Activated T-cell treated with anti-CD3 and anti-CD28 coated beads, Interleukin-2, amount 50 U/mL, for 1 hour (primary cell): ENCODE results near the gene TEX19.
A peak's percentile ranks its signal among the peaks of the same experiment; 100 is the strongest.
"Not testable (repeated sequence)": the region's sequence is repeated elsewhere in the genome, so short reads cannot be mapped to it uniquely, and the experiment has no call there.

ENCODE experiments used
- DNase-seq: peaks from one replicate; pipeline ENCODE4 v3.0.0-alpha.2; 2020

The TEX19 gene

DNA sequence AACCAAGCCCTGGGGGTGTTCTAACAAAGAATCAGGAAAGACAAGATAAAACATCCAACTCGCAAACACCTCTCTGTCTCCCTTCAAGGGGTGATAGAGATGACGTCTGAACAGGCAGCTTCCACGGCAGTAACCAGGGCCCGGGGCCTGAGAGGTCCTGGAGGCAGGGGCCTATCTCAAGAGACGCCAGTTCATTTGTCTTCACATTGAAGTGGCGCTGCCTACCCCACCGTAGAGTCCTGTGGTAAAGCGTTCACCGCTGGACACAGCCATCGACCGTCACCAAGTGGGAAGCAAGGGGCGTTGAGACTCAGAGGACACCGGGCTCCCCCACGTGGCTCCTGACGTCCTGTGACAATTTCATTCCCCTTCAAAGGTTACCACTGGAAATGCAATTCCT is 33.9 kb downstream of the TEX19 start:
- no peak for DNase-seq

DNA sequence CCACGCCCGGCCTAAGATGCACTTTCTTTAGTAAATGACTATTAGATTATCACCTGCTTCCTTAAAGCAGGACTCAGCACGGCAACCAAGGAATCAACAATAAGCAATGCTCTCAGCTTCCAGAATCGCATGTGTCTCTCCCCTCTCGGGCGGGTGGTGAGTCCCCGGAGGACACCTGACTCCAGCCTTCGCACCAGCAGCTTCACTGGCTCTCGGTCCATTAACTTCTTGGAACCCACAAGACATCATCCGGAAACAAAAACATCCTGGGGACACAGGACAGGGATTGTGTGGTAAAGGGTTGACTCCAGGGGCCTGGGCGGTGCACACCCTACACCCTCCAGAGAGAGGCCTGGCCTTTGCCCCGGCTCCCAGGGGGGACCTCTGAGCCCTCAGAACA is 35.2 kb downstream of the TEX19 start:
- DNase-seq = no peak

DNA sequence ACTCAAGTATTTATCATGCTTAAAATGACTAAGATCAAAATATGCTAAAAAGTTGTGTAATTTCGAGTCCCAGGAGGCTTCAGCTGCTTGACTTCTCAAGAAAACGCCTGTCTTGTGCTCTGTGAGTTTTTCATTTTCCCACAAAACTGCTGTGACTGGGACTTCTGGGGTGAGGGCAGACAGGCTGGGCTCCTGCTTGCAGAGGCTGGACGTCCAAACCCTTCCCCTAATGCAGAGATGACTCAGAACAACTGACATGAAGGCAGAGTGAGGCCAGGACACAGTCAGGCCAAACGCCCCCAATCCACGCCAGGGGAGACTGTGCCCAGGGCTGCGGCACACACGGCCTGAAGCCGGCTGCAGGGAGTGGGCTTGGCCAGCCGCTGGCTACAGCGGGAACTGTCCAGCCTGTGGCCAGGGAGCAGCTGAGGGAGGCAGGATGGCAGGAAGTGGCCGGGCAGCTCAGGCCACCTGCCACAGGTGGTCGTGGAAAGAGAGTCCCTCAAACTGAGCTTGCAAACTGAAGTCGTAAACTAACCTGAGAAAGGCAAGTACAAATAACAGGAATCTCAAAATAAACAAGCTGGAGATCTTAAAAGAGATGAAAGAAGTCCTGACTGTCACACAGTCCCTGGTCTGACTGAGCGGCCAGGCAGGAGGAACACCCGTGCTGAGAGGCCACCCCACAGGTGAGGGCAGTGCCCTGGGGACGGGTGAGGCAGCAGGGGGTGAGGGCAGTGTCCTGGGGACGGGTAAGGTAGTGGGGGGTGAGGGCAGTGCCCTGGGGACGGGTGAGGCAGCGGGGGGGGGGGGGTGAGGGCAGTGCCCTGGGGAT is 37.8 kb downstream of the TEX19 start:
- DNase-seq = no peak

DNA sequence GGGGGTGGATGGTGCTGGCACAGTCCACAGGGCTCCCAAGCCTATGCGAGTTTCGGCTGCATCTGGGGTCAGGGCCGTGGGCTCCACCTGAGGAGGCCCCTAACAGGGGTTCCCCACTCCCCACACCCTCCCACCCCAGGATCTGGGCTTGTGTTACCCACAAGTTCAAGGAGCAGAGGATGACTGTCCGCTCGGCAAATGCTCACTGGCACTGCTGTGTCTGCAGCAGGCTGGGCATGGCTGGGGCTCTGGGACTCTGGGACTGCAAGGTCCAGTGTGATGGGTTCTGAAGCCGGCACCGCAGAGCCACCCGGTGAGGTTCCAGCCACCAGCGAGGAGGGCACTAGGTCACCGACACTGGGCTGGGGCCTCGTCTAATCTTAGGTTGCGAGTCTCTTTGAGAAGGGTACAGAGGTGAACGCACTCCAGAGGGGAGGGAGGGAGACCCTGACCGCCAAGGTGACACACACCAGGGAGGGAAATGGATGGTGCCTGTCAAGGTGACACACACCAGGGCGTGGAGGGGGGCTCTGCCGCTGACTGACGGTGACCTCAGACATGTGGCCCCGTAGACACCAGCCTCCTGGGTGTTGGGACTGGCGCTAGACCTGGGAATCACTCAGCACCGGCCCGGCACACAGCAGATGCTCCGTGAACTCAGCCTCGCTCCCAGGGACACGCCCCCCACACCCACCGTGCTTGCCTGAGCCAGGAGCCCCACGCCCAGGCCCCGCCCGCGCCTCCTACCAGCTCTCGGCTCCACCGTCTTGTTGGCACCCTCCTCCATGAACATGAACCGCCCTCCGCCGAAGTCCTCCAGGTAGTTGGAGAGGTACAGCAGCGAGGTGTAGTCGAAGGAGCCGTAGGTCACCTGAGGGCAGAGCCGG is 38.6 kb downstream of the TEX19 start:
- no peak for DNase-seq

DNA sequence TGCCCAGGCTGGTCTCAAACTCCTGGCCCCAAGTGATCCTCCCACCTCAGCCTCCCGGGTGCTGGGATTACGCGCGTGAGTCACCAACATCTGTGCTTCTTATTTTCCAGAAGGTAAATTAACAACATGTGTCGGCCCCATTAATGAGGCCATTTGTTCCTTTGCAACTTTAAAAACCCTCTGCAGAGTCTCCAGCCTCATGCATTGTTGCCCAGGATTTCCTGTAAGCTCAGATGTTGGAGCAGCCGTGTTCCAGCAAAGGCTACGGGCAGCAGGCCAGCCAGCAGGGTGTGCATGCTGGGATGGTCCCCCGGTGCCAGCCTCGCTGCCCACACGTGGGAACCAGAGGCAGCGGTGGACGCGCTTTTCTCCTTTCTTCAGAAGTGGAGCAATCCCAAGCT is 40.0 kb downstream of the TEX19 start:
- no peak for DNase-seq

DNA sequence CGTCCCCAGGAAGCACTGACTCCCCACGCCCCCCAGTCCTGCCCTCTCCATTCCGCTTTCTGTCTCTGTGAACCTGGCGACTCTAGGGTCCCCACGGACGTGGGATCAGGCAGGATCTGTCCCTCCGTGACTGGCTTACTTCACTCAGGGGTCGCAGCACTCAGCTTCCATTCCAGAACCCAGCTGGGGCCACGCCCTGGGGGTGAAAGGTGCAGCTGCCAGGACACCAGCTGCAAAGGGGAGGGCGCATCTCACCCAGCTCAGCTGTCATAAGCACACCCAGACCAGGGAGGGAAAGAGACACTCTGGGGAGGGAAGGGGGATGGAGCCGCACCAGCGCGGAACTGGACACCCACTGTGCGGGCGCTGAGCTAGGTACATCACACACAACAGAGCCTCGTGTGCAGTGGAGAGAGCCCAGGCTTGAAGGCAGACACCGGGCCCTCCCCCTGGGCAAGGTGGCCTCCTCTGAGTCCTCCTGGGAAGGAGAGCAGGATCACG is 40.6 kb downstream of the TEX19 start:
- no peak for DNase-seq

DNA sequence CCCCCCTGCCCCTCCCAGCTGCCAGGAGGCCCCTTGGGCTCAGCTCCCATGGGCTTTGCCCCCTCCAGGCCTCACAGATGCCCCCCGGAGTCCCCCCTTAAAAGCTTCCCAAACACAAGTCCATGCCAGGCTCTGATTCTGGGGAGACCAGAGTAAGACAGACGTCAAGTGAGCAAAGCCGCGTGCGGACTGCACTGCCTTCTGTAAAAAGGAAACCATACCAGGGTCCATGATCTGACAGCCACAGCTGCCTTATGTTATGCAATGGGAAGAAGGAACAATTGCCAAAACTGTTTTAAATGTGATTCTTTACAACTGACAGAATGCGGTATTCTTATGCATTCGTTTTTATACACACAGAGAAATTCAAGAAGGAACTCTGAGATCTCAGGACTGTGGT is 41.2 kb downstream of the TEX19 start:
- DNase-seq = no peak

DNA sequence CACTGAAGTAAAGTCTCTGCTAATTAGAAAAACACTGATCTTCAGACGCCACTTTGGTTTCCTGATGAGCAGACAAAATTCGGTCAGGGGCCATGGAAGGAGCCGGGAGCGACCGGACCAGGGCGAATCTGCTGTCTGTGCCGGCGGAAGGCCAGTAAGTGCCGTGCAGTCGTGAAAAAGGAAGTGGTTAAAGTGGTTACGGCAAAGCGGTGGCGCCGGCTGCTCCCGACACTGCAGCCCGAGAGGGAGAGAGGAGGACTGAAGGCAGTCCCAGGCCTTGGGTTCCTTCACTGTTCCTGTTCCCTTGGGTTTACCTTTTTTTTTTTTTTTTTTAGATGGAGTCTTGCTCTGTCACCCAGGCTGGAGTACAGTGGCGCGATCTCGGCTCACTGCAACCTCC is 41.8 kb downstream of the TEX19 start:
- peak; percentile 44 for DNase-seq

DNA sequence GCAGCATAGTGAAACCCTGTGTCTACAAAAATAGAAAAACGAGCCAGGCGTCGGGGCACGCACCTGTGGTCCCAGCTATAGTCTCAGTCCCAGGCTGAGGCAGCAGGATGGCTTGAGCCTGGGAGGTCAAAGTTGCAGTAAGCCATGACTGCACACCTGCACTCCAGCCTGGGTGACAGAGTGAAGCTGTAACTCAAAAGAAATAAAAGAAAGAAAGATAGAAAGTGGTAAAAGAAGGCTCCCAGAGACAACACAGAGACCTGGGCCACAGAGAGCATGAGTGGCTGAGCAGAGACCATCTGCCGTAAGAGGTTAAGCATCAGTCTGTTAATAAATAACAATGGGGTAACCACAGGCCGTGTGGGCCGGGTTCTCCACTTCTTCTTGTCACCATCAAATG is 43.8 kb downstream of the TEX19 start:
- no peak for DNase-seq

DNA sequence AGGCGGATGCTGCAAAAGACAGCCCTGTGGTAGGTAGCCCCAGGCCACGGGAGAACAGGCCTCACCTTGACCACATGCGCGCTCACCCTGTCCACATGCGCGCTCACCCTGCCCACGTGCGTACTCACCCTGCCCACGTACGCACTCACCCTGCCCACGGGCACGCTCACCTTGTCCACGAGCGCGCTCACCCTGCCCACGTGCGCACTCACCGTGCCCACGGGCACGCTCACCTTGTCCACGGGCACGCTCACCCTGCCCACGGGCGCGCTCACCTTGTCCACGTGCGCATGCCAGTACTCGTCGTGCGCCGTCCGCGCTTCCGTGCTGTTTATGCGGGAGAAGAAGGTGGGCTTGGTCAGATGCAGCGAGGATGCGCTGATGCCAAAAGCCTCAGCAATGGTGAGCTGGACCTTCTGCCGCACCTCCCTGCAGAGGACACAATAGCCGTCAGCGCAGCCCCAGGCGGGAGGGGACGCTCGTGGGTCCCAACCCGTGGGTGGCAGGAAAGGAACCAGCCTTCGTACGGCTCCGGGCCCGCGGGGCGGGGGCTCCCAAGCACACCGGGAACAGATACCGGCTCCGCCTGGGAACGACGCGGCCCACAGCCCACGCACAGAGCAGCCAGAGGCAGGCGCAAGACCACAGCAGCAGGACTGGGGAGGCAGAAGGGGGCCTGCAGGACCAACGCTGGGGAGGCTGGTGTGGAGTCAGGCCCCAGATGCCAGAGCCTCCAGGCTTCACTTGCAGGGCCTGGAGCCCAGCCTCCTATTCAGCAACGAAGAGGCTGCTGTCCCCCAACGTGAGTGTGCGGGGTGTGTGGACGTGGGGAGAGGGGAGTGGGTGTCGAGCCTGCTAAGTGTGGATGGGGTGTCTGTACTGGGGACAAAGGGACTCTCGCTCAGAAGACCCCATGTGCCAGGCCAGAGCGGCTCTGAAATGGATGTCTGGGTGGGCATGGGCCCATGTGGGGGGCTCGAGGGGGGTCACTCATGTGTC is 44.9 kb downstream of the TEX19 start:
- no peak for DNase-seq

DNA sequence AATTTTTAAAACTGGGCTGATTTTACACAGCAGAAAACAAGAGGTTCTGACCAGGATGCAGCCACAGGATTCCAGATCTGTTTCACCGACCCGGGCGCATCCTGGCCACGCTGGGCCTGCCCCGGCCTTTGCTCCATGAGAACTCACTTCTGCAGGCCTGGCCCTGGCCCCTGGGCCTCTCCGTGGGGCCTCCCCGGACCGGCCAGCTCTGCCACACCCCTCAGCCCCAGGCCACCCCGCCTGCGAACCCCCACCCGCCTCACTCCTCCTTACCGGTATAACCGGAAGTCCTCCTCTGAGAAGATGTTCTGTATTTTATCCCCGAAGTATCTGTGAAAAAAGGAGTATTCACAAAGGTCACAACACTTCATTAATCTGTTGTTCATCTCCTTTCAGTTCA is 46.0 kb downstream of the TEX19 start:
- no peak for DNase-seq

DNA sequence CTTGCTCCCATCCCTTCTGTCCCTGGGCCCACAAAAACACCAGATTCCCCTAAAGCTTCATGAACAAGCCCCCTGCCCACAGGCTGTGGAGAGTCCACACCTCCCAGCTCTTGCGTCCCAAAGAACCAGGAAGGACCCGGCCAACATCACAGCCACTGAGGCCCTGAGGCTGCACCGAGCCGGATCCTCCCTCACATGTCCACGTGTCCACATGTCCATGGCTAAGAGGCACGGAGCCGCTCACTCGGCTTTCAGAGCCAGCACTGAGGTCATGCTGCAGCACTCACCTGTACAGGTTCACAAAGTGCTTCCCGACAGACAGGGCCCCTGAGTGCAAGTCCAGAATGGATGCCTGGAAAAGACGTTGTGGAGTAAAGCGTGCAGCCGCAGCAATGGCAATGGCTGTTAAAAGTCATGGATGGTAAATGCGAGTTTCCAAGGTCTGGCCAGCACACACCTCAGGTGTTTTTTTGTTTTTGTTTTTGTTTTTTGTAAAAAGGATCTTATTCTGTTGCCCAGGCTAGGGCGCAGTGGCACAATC is 47.2 kb downstream of the TEX19 start:
- DNase-seq = no peak

DNA sequence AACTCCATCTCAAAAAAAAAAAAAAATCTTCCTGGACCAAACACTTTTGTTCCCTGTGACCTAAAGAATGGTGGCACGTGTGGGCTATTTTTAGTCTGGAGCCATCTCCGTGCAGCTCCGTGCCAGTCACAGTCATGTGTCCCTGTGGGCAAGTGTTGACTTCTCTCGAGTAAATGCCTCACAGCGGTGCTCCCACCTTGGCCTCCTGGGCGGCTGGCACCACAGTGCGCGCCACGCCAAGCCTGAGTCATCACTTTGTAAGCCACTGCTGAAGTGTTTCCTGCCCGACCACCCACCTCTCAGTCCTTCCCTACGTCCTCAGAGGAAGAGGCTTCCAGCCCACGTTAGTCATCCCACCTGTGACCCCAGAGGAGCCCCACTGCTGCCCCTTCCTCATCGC is 48.2 kb downstream of the TEX19 start:
- DNase-seq = no peak

DNA sequence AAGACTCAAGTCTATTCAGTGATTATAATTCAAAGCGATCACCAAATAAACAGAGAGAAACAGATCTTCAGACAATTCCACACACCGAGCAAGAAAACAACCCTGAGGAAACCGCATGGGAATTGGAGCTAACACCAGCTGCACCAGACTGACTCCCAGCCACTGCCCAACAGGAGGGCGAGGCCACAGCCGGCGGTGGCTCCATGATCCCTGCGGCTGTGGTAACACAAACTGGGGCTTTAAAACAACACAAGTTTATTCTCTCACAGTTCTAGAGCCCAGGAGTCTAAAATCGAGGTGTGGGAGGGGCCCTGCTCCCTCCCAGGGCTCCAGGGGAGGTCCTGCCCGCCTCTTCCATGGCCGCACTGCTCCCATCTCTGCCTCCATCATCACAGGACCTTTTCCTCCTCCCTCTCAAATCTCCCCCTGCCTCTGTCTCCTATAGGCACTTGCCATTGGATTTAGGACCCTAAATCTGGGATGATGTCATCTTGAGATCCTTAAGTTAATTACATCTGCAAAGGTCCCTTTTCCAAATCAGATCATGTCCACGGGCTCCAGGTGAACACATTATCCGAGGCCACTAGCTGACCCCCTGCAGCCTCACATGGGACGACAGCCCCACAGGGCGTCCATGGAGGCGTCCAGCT is 49.4 kb downstream of the TEX19 start:
- no peak for DNase-seq

DNA sequence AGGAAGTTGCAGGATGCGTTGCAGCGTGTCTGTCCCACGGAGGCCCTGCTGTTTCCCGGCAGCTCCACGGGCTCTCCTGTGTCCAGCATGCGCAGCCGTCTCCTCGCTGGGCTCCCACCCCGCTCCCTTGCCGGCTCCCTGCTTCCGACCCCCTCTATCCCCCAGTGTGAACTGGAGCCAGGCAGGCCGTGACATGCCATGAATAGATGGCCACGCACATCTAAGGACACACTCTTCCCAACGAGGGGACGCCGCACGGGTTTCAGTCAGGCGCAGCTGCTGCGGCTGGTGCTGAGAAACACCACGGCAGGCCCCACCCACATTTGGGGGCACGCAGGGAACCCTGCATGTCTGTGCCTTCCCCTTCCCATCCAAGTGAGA is 49.9 kb downstream of the TEX19 start:
- no peak for DNase-seq

DNA sequence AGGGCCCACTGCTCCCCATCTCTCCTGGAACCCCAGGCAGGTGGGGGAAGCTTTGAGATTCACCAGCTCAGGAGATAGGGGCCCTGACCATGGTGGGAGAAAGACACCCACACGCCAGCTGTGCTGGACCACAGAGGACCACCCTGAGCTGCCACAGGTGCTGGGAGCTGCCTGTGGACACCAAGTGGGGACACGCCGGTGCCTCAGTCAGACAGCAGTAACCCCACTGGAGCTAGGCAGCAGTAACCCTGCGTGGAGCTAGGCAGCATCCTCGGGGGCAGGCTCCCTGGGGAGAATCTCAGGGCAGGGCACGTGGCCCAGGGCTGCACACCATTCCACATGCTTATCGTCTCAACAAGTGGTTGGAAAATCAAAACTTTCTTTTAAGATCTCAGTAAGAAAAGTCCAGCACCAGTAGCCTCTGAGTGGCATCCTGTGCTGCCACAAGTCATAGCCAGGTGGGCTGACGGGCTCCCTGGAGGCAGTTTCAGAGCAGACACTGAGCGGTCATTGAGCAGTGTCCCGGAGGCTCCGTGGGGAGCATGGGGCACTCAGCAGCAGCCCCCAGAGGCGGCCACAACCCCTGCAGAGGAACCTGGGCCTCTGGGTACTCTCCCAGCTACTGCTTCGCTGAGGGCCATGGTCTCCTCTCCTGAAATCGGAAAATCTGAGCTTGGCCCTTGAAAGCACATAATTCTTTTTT is 51.1 kb downstream of the TEX19 start:
- no peak for DNase-seq

DNA sequence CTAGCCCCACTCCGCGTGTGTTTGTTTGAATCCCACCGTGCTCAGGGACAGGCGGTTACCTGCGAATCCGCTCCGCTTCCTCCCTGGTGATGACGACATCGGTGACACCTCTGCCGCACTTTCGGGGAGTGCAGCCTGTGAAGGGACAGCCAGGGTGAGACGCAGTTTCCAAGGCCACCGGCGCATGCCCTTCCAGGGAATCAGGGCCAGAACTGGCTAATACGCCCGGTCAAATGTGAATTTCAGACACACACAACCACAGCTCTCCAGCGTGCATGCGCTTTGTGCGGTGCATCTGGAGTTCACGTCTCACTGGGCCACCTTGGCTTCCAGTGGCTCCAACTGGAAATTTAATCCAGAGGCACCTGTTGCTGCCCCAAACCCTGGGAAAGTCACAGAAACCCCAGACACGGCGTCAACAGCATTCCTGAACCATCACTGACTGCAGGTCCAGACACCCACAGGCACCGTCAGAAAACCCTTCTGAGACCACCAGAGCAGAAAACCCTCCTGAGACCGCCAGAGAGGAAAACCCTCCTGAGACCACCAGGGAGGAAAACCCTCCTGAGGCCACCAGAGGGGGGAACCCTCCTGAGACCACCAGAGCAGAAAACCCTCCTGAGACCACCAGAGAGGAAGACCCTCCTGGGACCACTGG is 52.5 kb downstream of the TEX19 start:
- DNase-seq = no peak

DNA sequence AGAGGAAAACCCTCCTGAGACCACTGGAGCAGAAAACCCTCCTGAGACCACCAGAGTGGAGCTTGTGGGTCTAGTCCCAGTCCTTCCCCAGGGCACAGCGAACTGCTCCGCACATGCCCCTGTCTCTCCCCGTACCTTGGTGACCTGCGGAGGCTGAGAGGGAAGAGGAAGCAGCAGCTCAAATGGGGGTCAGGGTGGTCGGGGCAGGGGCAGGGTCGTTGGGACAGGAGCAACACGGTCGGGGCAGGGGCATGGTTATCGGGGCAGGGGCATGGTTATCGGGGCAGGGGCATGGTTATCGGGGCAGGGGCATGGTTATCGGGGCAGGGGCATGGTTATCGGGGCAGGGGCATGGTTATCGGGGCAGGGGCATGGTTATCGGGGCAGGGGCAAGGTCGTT is 53.0 kb downstream of the TEX19 start:
- DNase-seq = not testable (repeated sequence)

DNA sequence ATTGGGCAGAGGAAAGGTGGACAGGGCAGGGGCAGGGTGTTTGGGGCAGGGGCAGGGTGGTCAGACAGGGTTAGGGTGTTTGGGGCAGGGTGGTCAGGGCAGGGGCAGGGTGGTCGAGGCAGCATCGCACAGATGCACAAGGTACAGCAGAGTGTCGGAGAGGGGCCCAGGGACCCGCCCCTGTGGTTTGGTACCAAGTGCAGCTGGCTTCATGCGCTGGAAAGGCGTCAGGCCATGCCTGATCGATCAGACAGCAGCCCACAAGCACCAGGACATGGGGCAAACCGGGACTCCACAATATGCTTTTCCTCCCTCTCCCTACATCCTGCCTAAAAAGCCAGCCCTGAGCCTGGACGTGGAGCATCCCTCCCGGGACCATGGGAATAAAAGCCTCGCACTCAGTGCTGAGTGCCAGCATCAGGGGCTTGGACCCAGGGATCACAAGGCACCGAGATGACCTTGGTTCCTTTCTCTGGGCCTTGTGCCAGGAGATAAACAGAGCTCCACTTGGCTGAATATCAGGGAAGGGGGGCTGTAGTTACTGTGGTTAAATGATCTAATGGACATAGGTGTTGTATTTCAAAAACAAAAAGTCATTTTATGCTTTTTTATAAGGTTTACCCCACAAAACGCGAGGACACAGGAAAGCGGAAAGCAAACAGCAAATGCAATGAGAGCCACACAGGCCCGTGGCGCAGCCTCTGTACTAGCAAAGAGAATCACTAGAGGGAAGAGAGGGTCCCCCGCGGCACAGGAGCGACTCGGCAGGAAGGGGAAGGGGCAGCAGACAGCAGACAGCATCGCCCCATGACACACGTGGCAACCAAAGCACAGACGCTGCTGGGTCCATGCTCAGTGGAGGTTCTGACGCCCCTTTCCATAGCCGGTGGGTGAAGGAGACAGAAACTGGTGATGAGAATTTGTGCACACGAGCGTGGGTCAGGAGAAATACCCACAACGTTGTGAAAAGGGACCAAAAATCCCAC is 53.8 kb downstream of the TEX19 start:
- DNase-seq = no peak
